ENCODE results near the gene OR11A1.

The OR11A1 gene

DNA sequence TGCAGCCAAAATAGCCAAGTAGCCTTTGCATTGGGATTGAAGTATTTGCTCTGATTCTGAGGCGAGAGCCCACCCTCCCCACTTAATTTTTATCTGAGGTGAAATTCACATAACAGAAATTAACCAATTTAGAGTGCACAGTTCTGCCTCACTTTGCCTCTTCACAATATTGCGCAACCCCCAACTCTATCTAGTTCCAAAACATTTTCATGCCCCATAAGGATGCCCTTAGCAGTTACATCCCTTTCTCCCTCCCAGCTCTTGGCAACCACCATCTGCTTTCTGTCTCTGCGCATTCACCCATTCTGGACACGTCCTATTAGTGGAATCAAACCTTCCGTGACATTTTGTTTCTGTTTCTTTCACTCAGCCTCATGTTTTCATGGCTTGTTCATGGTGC lies 21.9 kb upstream of the OR11A1 start:
- no peak for TF ChIP-seq SPI1 (IDR thresholded peaks at IDR 0.05; ENCODE audit: borderline replicate concordance, low read depth)
- TF ChIP-seq, protein P1, sequence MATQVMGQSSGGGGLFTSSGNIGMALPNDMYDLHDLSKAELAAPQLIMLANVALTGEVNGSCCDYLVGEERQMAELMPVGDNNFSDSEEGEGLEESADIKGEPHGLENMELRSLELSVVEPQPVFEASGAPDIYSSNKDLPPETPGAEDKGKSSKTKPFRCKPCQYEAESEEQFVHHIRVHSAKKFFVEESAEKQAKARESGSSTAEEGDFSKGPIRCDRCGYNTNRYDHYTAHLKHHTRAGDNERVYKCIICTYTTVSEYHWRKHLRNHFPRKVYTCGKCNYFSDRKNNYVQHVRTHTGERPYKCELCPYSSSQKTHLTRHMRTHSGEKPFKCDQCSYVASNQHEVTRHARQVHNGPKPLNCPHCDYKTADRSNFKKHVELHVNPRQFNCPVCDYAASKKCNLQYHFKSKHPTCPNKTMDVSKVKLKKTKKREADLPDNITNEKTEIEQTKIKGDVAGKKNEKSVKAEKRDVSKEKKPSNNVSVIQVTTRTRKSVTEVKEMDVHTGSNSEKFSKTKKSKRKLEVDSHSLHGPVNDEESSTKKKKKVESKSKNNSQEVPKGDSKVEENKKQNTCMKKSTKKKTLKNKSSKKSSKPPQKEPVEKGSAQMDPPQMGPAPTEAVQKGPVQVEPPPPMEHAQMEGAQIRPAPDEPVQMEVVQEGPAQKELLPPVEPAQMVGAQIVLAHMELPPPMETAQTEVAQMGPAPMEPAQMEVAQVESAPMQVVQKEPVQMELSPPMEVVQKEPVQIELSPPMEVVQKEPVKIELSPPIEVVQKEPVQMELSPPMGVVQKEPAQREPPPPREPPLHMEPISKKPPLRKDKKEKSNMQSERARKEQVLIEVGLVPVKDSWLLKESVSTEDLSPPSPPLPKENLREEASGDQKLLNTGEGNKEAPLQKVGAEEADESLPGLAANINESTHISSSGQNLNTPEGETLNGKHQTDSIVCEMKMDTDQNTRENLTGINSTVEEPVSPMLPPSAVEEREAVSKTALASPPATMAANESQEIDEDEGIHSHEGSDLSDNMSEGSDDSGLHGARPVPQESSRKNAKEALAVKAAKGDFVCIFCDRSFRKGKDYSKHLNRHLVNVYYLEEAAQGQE (IDR thresholded peaks at IDR 0.05; ENCODE audit: insufficient replicate concordance, low read depth): no peak
- TF ChIP-seq POLR2AphosphoS5 (IDR thresholded peaks at IDR 0.05; ENCODE audit: low read depth): no peak
- TF ChIP-seq, protein P2, sequence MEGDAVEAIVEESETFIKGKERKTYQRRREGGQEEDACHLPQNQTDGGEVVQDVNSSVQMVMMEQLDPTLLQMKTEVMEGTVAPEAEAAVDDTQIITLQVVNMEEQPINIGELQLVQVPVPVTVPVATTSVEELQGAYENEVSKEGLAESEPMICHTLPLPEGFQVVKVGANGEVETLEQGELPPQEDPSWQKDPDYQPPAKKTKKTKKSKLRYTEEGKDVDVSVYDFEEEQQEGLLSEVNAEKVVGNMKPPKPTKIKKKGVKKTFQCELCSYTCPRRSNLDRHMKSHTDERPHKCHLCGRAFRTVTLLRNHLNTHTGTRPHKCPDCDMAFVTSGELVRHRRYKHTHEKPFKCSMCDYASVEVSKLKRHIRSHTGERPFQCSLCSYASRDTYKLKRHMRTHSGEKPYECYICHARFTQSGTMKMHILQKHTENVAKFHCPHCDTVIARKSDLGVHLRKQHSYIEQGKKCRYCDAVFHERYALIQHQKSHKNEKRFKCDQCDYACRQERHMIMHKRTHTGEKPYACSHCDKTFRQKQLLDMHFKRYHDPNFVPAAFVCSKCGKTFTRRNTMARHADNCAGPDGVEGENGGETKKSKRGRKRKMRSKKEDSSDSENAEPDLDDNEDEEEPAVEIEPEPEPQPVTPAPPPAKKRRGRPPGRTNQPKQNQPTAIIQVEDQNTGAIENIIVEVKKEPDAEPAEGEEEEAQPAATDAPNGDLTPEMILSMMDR (IDR thresholded peaks at IDR 0.05; ENCODE audit: insufficient read depth, low read length): no peak
- TF ChIP-seq GABPA (IDR thresholded peaks at IDR 0.05; ENCODE audit: low read depth): no peak
- H3K4me3 ChIP-seq (replicated peaks; ENCODE audit: insufficient read depth, low read length): no peak overlapping the region
- H3K27ac ChIP-seq (replicated peaks): no peak overlapping the region
- no peaks in the 10 kb centered on the region for H3K27me3 ChIP-seq (ENCODE audit: insufficient read depth, poor library complexity, severe bottlenecking)
- no peak for DNase-seq (ENCODE audit: low read depth in 1 of 2, low spot score in 1 of 2)

DNA sequence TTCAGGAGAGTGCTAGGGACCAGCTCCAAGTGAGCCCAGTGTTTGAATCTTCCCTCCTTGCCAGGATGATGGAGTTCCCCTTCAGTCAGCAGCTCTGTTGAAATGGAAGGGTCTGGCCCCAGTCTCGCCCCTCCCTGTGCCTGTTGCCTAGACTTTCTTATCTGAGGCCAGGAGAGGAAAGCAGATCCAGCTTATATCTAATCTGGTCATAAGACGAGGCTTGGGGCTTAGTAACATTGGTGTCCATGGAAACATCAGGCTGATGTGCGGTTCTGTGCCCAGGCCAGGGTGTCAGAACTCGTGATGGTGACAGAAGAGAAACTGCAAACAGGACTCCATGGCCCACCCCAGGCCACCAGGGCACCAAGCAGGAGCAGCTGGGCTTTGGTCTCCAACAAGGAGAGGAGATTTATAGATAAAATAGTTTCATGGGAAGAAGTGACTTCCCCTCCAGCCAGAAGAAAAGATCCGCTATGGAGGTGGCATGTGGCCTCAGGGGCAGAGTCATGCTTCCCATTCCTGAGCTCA lies 21.1 kb upstream of the OR11A1 start:
- DNase-seq (ENCODE audit: low read depth in 1 of 2, low spot score in 1 of 2): no peak
- no peak overlapping the region for H3K27ac ChIP-seq (replicated peaks)
- no peaks in the 10 kb centered on the region for H3K27me3 ChIP-seq (ENCODE audit: insufficient read depth, poor library complexity, severe bottlenecking)
- no peak overlapping the region for H3K4me3 ChIP-seq (replicated peaks; ENCODE audit: insufficient read depth, low read length)
- TF ChIP-seq, protein P1 (IDR thresholded peaks at IDR 0.05; ENCODE audit: insufficient replicate concordance, low read depth): no peak
- TF ChIP-seq, protein P2 (IDR thresholded peaks at IDR 0.05; ENCODE audit: insufficient read depth, low read length): no peak
- TF ChIP-seq SPI1 (IDR thresholded peaks at IDR 0.05; ENCODE audit: borderline replicate concordance, low read depth) (no peak), GABPA (IDR thresholded peaks at IDR 0.05; ENCODE audit: low read depth) (no peak), POLR2AphosphoS5 (IDR thresholded peaks at IDR 0.05; ENCODE audit: low read depth) (no peak)

DNA sequence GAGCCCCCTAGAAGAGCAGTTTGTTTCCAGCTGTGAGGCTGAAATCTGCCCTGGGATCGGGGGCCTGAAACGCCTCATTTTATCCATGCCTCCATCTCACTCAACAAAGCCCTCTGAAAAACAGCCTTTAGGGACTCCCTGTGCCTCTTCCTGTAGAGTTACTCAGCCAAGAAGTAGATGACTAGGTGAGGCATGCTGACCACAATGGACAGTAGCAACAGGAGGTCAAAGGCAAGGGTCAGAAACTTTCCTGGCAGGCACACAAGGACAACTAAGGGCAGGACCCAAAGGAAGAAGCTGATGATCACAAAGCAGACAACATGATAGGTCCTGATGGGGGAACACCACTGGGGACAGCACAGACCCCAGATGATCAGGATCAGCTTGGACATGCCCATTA lies 18.1 kb upstream of the OR11A1 start:
- H3K27me3 ChIP-seq (ENCODE audit: insufficient read depth, poor library complexity, severe bottlenecking): no peaks in the 10 kb centered on the region
- H3K4me3 ChIP-seq (replicated peaks; ENCODE audit: insufficient read depth, low read length): no peak overlapping the region
- no peak overlapping the region for H3K27ac ChIP-seq (replicated peaks)
- no peak for TF ChIP-seq SPI1 (IDR thresholded peaks at IDR 0.05; ENCODE audit: borderline replicate concordance, low read depth)
- TF ChIP-seq, protein P1 (IDR thresholded peaks at IDR 0.05; ENCODE audit: insufficient replicate concordance, low read depth): no peak
- TF ChIP-seq POLR2AphosphoS5 (IDR thresholded peaks at IDR 0.05; ENCODE audit: low read depth): no peak
- no peak for TF ChIP-seq GABPA (IDR thresholded peaks at IDR 0.05; ENCODE audit: low read depth)
- TF ChIP-seq, protein P2 (IDR thresholded peaks at IDR 0.05; ENCODE audit: insufficient read depth, low read length): no peak
- DNase-seq (ENCODE audit: low read depth in 1 of 2, low spot score in 1 of 2): no peak

Measured in HL-60 (cell line).